Measurements from ENCODE around the gene BANF1.

The BANF1 gene, protein sequence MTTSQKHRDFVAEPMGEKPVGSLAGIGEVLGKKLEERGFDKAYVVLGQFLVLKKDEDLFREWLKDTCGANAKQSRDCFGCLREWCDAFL

GRCh38 chr11:66001942-66002647, at the start of gene BANF1, which contains the start of gene EIF1AD:
BANF1 (plus strand) TSS chr11:66002503; CDS start chr11:66003251, 748 bp downstream.
EIF1AD (minus strand) TSS chr11:66002157; CDS start chr11:66000389, 1,768 bp downstream.
- TF ChIP-seq CTCF (IDR thresholded peaks at IDR 0.05): no peak

DNA sequence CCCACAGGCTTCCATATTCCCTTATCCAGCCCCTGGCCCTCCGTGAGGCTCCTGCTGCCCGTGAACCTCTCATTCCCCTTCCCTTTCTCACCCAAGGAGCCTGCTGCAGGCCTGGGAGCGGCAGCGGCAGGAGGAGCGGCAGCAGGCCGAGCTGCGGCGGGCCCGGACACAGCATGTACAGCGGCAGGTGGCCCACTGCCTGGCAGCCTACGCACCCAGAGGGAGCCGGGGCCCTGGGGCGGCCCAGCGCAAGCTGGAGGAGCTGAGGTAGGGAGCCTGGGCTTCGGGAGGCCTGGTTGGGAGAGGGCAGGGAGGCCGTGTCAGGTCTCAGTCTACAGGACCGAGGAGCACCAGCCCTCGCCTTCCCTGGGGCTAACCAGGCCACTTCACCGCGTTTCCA, 48.8 kb upstream of the BANF1 start:
- TF ChIP-seq CTCF (IDR thresholded peaks at IDR 0.05): no peak

DNA sequence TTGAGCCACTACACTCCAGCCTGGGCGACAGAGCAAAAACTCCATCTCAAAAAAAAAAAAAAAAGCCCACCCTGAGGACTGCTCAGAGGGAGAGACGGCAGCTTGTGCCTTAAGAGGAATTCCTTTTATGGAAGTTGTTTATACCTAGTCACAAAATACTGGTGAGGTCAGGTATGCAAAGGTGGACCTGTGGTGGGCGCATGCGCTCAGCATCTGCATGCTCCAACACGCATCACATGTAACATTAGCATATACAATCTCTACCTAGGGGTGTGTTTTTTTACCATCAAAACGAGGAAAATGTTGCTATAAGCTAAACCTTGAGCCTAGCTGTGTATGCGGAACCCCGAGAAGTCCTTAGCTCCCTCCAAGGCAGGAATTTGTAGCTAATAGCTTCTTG, 47.5 kb upstream of the BANF1 start:
- TF ChIP-seq CTCF (IDR thresholded peaks at IDR 0.05): no peak

DNA sequence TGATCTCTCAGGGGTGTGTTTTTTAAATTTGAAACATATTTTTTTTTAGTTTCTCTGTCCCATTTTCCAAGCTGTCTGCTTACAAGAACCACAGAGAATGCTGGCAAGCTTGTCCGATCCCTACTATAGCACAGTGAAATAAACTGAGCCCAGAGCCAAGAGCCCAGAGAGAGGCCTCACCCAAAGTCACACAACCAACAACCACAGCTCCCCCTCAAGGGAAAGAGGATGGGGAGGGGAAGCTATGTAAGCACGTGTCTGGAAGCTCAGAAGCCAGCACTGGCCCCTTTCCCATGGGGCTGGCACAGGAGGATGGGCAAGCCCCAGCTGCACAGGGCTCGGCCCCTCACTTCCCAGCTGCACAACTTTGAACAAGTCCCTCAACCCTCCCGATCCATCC, 44.0 kb upstream of the BANF1 start:
- TF ChIP-seq CTCF (IDR thresholded peaks at IDR 0.05): no peak

DNA sequence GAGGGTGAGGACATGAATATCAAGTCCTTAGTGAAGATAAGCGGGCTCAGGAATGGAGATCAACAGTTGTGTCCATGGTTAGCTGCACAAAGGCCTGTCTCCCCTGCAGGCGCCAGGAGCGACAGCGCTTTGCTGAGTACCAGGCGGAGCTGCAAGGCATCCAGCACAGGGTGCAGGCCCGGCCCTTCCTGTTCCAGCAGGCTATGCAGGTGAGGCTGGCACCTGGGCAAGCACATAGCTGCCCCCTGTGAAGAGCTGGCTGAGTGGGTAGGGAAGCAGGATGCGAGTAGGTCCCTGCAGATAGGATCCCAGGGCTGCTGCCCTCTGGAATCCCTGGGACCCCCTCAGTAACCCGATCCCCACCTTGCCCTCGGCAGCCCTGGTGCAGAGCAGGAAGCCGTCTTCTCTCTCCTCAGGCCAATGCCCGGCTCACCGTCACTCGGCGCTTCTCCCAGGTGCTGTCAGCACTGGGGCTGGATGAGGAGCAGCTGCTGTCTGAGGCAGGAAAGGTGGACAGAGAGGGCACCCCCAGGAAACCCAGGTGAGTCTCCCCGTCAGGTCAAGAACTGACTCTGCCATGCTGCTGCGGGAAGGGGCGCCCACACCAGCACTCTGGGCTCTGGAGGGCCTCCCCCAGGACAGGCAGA, 43.4 kb upstream of the BANF1 start:
- no peak for TF ChIP-seq CTCF (IDR thresholded peaks at IDR 0.05)

DNA sequence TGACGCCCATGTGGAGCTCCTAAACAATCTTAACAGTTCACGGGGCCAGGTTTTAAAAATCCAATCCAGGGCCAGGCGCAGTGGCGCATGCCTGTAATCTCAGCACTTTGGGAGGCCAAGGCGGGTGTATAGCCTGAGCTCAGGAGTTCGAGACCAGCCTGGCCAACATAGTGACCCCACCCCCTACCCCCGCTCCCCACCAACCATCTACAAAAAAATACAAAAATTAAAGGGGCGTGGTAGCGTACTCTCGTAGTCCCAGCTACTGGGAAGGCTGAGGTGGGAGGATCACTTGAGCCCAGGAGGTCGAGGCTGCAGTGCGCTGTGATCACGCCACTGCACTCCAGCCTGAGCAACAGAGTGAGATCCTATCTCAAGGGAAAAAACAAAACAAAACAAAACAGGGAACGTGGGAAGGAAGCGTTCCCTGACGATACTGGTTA, 41.5 kb upstream of the BANF1 start:
- TF ChIP-seq CTCF (IDR thresholded peaks at IDR 0.05): no peak

DNA sequence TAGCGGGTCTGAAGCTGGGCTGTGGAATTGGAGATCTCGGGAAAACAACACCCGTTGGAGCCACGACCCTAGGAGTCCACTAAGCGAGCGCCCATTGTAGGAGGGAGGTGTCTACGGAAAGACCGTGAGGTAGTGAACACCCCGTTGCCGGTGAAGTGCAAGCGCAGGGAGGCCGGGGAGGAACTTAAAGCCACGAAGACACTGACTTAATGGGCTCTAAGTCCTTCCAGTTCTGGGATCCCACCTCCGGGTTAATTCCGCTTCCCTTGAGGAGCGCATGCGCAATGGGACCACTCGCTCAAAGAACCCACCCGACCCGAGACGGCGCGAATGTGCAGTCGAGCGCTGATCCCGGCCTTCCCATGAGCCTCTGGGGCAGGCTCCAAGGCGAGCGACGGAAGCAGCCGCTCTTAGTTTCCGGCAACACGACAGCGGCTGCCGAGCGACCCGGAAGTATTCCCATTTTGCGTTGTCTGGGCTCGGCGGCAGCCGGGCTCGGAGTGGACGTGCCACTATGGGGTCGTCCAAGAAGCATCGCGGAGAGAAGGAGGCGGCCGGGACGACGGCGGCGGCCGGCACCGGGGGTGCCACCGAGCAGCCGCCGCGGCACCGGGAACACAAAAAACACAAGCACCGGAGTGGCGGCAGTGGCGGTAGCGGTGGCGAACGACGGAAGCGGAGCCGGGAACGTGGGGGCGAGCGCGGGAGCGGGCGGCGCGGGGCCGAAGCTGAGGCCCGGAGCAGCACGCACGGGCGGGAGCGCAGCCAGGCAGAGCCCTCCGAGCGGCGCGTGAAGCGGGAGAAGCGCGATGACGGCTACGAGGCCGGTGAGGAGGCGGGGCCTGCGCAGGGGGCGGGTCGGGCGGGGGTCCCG, 40.8 kb upstream of the BANF1 start, which contains the start of gene SART1:
Gene SART1, plus strand, starts transcription at position 468 of the 874 bp plus-strand sequence. Its CDS starts 47 bp downstream, at position 515.
- TF ChIP-seq CTCF (IDR thresholded peaks at IDR 0.05): no peak

Data from LNCAP (cell line).